Endodermal cell (in vitro differentiated cells): ENCODE measurements around the gene BCL2. TPM values are rescaled to one million over a fixed set of nuclear protein-coding genes. Genes with fewer than 3 reads are reported as not detected.

Source experiments
- DNase-seq: peaks from one replicate; pipeline ENCODE4 v3.0.0-alpha.2; 2017
- H3K27ac ChIP-seq: 2 replicates; pipeline ENCODE4 v1.5.1; 2013; ENCODE audit warnings: mild to moderate bottlenecking, low read depth, low read length, moderate library complexity
- H3K27me3 ChIP-seq: 2 replicates; pipeline ENCODE4 v1.6.1; 2013; ENCODE audit warnings: mild to moderate bottlenecking, low read length, moderate library complexity; ENCODE audit not compliant: insufficient read depth, control insufficient read depth, poor library complexity, severe bottlenecking
- H3K36me3 ChIP-seq: 2 replicates; pipeline ENCODE4 v1.7.0; 2013; ENCODE audit warnings: mild to moderate bottlenecking, low read length, moderate library complexity; ENCODE audit not compliant: control insufficient read depth, insufficient read depth
- H3K4me1 ChIP-seq: one replicate; pipeline ENCODE4 v1.7.0; 2013; ENCODE audit warnings: low read length; ENCODE audit not compliant: control insufficient read depth, insufficient read depth
- H3K4me3 ChIP-seq: 2 replicates; pipeline ENCODE4 v1.5.1; 2013; ENCODE audit warnings: mild to moderate bottlenecking, low read length, moderate library complexity
- H3K9ac ChIP-seq: 2 replicates; pipeline ENCODE4 v1.6.1; 2013; ENCODE audit warnings: mild to moderate bottlenecking, low read length, moderate library complexity; ENCODE audit not compliant: poor library complexity, severe bottlenecking; ENCODE audit errors: extremely low read depth
- H3K9me3 ChIP-seq: 2 replicates; pipeline ENCODE4 v1.6.1; 2013; ENCODE audit warnings: mild to moderate bottlenecking, low read length, moderate library complexity; ENCODE audit not compliant: control insufficient read depth
- H3K27ac Mint-ChIP-seq: 2 replicates; pipeline ENCODE4 v1.8.0; 2020; ENCODE audit warnings: mixed read lengths
- H3K27me3 Mint-ChIP-seq: 2 replicates; pipeline ENCODE4 v1.8.0; 2021; ENCODE audit warnings: mild to moderate bottlenecking, mixed read lengths; ENCODE audit not compliant: insufficient read depth
- H3K36me3 Mint-ChIP-seq: 2 replicates; pipeline ENCODE4 v1.8.0; 2020; ENCODE audit warnings: low read depth, mixed read lengths
- H3K4me1 Mint-ChIP-seq: 2 replicates; pipeline ENCODE4 v1.8.0; 2020; ENCODE audit warnings: mixed read lengths
- H3K4me3 Mint-ChIP-seq: 2 replicates; pipeline ENCODE4 v1.8.0; 2020; ENCODE audit warnings: mild to moderate bottlenecking, moderate library complexity, mixed read lengths
- H3K9me3 Mint-ChIP-seq: 2 replicates; pipeline ENCODE4 v1.8.0; 2020; ENCODE audit warnings: mild to moderate bottlenecking, mixed read lengths
- WGBS, 2 experiments: methylation state at CpG; one replicate each; pipeline versions ENCODE4 v1.1.5 to v1.1.7; 2013; ENCODE audit warnings: missing lambda C conversion rate in 2 of 2, mixed read lengths in 1 of 2; ENCODE audit not compliant: insufficient coverage in 1 of 2, insufficient read length in 1 of 2; 5-methylcytosine and 5-hydroxymethylcytosine counted together
- total RNA-seq, 2 donors: library from RNA; stranded (reverse); fragmentation: NEBNext Ultra II Directional in 1 of 2; extraction: Animal tissue kit (Norgen Biotek cat#: 25700) in 1 of 2; gene quantifications; 2 replicates in 1 of 2; 3 replicates in 1 of 2; pipeline ENCODE4 v1.2.1, GENCODE V29; 2021
- TF ChIP-seq, protein P1 (sequence below): fragments of 200-600 bp; sonication (generic); conservative IDR thresholded peaks from 2 replicates; pipeline ENCODE4 v1.5.0; 2021; ENCODE audit warnings: antibody characterized with exemption, mild to moderate bottlenecking

BCL2 gene
- total RNA-seq, 2 donors from 2014 or later: 1.4 to 2.3 TPM

DNA sequence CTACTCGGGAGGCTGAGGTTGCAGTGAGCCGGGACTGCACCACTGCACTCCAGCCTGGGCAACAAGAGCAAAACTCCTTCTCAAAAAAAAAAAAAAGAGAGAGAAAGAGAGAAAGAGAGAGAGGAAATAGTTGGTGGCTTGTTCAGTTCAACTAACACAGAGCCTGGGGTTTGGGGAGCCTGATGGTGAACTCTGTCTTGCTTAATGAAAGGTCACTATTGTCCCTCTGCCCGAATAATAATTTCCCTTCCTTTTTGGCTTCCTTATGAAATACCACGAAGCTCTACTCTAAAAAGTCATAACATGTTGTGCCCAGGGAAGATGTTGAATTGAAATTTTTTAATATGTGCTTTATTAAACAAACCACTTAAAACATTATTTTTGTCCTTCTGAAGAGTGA lies 17.3 kb downstream of the BCL2 start:
- no peak overlapping the region for H3K27ac Mint-ChIP-seq
- H3K4me1 Mint-ChIP-seq: no peaks in the 10 kb centered on the region
- TF ChIP-seq, protein P1, sequence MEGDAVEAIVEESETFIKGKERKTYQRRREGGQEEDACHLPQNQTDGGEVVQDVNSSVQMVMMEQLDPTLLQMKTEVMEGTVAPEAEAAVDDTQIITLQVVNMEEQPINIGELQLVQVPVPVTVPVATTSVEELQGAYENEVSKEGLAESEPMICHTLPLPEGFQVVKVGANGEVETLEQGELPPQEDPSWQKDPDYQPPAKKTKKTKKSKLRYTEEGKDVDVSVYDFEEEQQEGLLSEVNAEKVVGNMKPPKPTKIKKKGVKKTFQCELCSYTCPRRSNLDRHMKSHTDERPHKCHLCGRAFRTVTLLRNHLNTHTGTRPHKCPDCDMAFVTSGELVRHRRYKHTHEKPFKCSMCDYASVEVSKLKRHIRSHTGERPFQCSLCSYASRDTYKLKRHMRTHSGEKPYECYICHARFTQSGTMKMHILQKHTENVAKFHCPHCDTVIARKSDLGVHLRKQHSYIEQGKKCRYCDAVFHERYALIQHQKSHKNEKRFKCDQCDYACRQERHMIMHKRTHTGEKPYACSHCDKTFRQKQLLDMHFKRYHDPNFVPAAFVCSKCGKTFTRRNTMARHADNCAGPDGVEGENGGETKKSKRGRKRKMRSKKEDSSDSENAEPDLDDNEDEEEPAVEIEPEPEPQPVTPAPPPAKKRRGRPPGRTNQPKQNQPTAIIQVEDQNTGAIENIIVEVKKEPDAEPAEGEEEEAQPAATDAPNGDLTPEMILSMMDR: no peak
- no peak overlapping the region for H3K4me3 Mint-ChIP-seq
- H3K9me3 Mint-ChIP-seq: no peaks in the 10 kb centered on the region
- H3K36me3 Mint-ChIP-seq: no peaks in the 10 kb centered on the region
- Histone ChIP-seq H3K4me1 (no peaks in the 10 kb centered on the region), H3K27me3 (no peaks in the 10 kb centered on the region), H3K9me3 (no peaks in the 10 kb centered on the region), H3K9ac (no peak overlapping the region), H3K4me3 (no peak overlapping the region), H3K27ac (no peak overlapping the region), H3K36me3 (no peaks in the 10 kb centered on the region)
- DNase-seq: no peak
- 88 to 100% methylated on average over 2 to 3 of the region's 4 CpGs for WGBS, 2 experiments
- H3K27me3 Mint-ChIP-seq: no peaks in the 10 kb centered on the region

GRCh38 chr18:63301434-63301833 lies 18.1 kb downstream of the BCL2 start:
- TF ChIP-seq, protein P1: no peak
- Histone ChIP-seq H3K9ac (no peak overlapping the region), H3K27ac (no peak overlapping the region), H3K4me1 (no peaks in the 10 kb centered on the region), H3K4me3 (no peak overlapping the region), H3K9me3 (no peaks in the 10 kb centered on the region), H3K36me3 (no peaks in the 10 kb centered on the region), H3K27me3 (no peaks in the 10 kb centered on the region)
- no peaks in the 10 kb centered on the region for H3K9me3 Mint-ChIP-seq
- H3K4me3 Mint-ChIP-seq: no peak overlapping the region
- 95 to 100% methylated on average over 6 to 9 of the region's 9 CpGs for WGBS, 2 experiments
- DNase-seq: no peak
- no peak overlapping the region for H3K27ac Mint-ChIP-seq
- no peaks in the 10 kb centered on the region for H3K4me1 Mint-ChIP-seq
- no peaks in the 10 kb centered on the region for H3K36me3 Mint-ChIP-seq
- no peaks in the 10 kb centered on the region for H3K27me3 Mint-ChIP-seq

GRCh38 chr18:63299837-63300745 lies 19.5 kb downstream of the BCL2 start:
- H3K4me3 Mint-ChIP-seq: no peak overlapping the region
- H3K27me3 ChIP-seq: no peaks in the 10 kb centered on the region
- no peaks in the 10 kb centered on the region for H3K36me3 ChIP-seq
- TF ChIP-seq, protein P1: no peak
- H3K27ac Mint-ChIP-seq: no peak overlapping the region
- peak overlapping the region; percentile 68 for H3K27ac ChIP-seq
- H3K4me1 Mint-ChIP-seq: no peaks in the 10 kb centered on the region
- no peak overlapping the region for H3K4me3 ChIP-seq
- 80 to 87% methylated on average over 2 to 3 of the region's 5 CpGs for WGBS, 2 experiments
- no peaks in the 10 kb centered on the region for H3K4me1 ChIP-seq
- H3K9me3 ChIP-seq: no peaks in the 10 kb centered on the region
- no peak overlapping the region for H3K9ac ChIP-seq
- H3K27me3 Mint-ChIP-seq: no peaks in the 10 kb centered on the region
- no peaks in the 10 kb centered on the region for H3K36me3 Mint-ChIP-seq
- DNase-seq: no peak
- H3K9me3 Mint-ChIP-seq: no peaks in the 10 kb centered on the region
